Tibial nerve (tissue), 4 donors: Measurements from ENCODE around the gene REXO1. TPM values are rescaled to one million over a fixed set of nuclear protein-coding genes. Genes with fewer than 3 reads are reported as not detected.
"Not testable (repeated sequence)": the region's sequence is repeated elsewhere in the genome, so short reads cannot be mapped to it uniquely, and the experiment has no call there.

ENCODE experiments used
- DNase-seq, 2 donors: peaks; one replicate each; pipeline ENCODE4 v3.0.0-alpha.2; 2019; ENCODE audit warnings: low spot score in 2 of 2
- H3K27ac ChIP-seq, 4 donors: fragments of 200-600 bp; sonication (generic) in 3 of 4; one replicate each; pipeline ENCODE4 v1.5.1; 2017 to 2019; ENCODE audit warnings: mild to moderate bottlenecking in 1 of 4
- H3K27me3 ChIP-seq, 2 donors: fragments of 200-600 bp; sonication (generic) in 1 of 2; one replicate each; pipeline versions ENCODE4 v1.5.1 to v1.6.0; 2017 to 2019
- H3K36me3 ChIP-seq, 3 donors: fragments of 200-600 bp; sonication (generic); one replicate each; pipeline ENCODE4 v1.5.1; 2018 to 2019
- H3K4me1 ChIP-seq, 4 donors: fragments of 200-600 bp; sonication (generic) in 3 of 4; one replicate each; pipeline ENCODE4 v1.5.1; 2017 to 2019
- H3K4me3 ChIP-seq, 4 donors: fragments of 200-600 bp; sonication (generic) in 3 of 4; one replicate each; pipeline ENCODE4 v1.5.1; 2017 to 2019; ENCODE audit warnings: mild to moderate bottlenecking in 1 of 4, moderate library complexity in 1 of 4
- H3K9me3 ChIP-seq, 4 donors: fragments of 200-600 bp; sonication (generic) in 3 of 4; one replicate each; pipeline ENCODE4 v1.5.1; 2017 to 2019
- CTCF ChIP-seq, 5 experiments: fragments of 200-600 bp in 3 of 5; fragments of 450-650 bp in 2 of 5; sonication (generic) in 3 of 5; IDR thresholded peaks; one replicate each; pipeline ENCODE4 v1.5.1; 2016 to 2019; ENCODE audit warnings: antibody characterized with exemption in 5 of 5, mild to moderate bottlenecking in 3 of 5, moderate library complexity in 2 of 5
- EP300 ChIP-seq, 2 donors: sonication (generic); formaldehyde crosslinking; IDR thresholded peaks; one replicate each; pipeline ENCODE4 v1.6.1; 2017; ENCODE audit warnings: antibody characterized with exemption in 2 of 2, mild to moderate bottlenecking in 1 of 2
- POLR2A ChIP-seq, 2 donors: fragments of 450-650 bp; IDR thresholded peaks; one replicate each; pipeline ENCODE4 v1.6.1; 2017; ENCODE audit warnings: antibody characterized with exemption in 2 of 2, mild to moderate bottlenecking in 2 of 2, moderate library complexity in 2 of 2
- WGBS, 2 donors: methylation state at CpG; one replicate each; pipeline ENCODE4 v1.1.5; 2018; 5-methylcytosine and 5-hydroxymethylcytosine counted together
- total RNA-seq, 4 donors: library from RNA; depleted of rRNA; stranded (reverse); fragments of >200 nt; gene quantifications; one replicate each; pipeline ENCODE4 v1.1.0, GENCODE V29; 2016

The REXO1 gene
- total RNA-seq, 4 donors from 2014 or later, result 17.9 to 87.3 (median 31.1) TPM

GRCh38 chr19:1875646-1876495, 27.6 kb upstream of the REXO1 start:
- DNase-seq, result peak; percentile 85 to 88
- H3K9me3 ChIP-seq, result no peaks in the 10 kb centered on the region
- H3K27me3 ChIP-seq, result no peaks in the 10 kb centered on the region
- H3K36me3 ChIP-seq, result peaks cover 0 to 38% (median 0%) of the 10 kb centered on the region in 3 donors
- peaks cover 5 to 71% (median 33%) of the 10 kb centered on the region in 4 donors for H3K4me1 ChIP-seq
- TF ChIP-seq POLR2A (IDR thresholded peaks at IDR 0.05), result peak; percentile 79 to 91
- TF ChIP-seq EP300 (IDR thresholded peaks at IDR 0.05), result peak; percentile 84 to 99
- peak in 2 of 5 experiments; percentile 24 to 56 for TF ChIP-seq CTCF (IDR thresholded peaks at IDR 0.05)
- H3K4me3 ChIP-seq, result peak overlapping the region; percentile 68 to 100 (median 99)
- WGBS, 2 donors, result 0 to 1% methylated on average over 35 to 55 of the region's 87 CpGs
- H3K27ac ChIP-seq, result peak overlapping the region; percentile 77 to 97 (median 94)

- H3K27me3 ChIP-seq, H3K9me3 ChIP-seq, DNase-seq: not testable (repeated sequence)
- Histone ChIP-seq H3K36me3 (peaks cover 0 to 38% (median 0%) of the 10 kb centered on the region in 3 donors), H3K27ac (peak overlapping the region; percentile 77 to 97 (median 94)), H3K4me3 (peak overlapping the region; percentile 68 to 100 (median 99)), H3K4me1 (peaks cover 5 to 67% (median 27%) of the 10 kb centered on the region in 4 donors)
- WGBS, 2 donors, result 2 to 6% methylated on average over 11 of the region's 11 CpGs
These were observed 27.0 kb upstream of the REXO1 start for GRCh38 chr19:1875265-1875645.

- 18 to 25% methylated on average over 16 of the region's 16 CpGs for WGBS, 2 donors
- H3K27ac ChIP-seq, result peak overlapping the region in 3 of 4 donors; percentile 93 to 97 (median 95)
- no peak for TF ChIP-seq EP300 (IDR thresholded peaks at IDR 0.05)
- TF ChIP-seq CTCF (IDR thresholded peaks at IDR 0.05), result no peak
- TF ChIP-seq POLR2A (IDR thresholded peaks at IDR 0.05), result no peak
- no peaks in the 10 kb centered on the region for H3K27me3 ChIP-seq
- no peak for DNase-seq
- H3K9me3 ChIP-seq, result no peaks in the 10 kb centered on the region
- peak overlapping the region; percentile 68 to 100 (median 99) for H3K4me3 ChIP-seq
- peaks cover 0 to 38% (median 0%) of the 10 kb centered on the region in 3 donors for H3K36me3 ChIP-seq
- H3K4me1 ChIP-seq, result peaks cover 5 to 62% (median 25%) of the 10 kb centered on the region in 4 donors
These were observed 26.4 kb upstream of the REXO1 start for GRCh38 chr19:1874554-1875185.

GRCh38 chr19:1873524-1874473, 25.5 kb upstream of the REXO1 start:
- H3K4me1 ChIP-seq, result peaks cover 5 to 62% (median 25%) of the 10 kb centered on the region in 4 donors
- H3K36me3 ChIP-seq, result peaks cover 0 to 34% (median 0%) of the 10 kb centered on the region in 3 donors
- no peaks in the 10 kb centered on the region for H3K27me3 ChIP-seq
- no peaks in the 10 kb centered on the region for H3K9me3 ChIP-seq
- WGBS, 2 donors, result 62% methylated on average over 29 of the region's 29 CpGs
- peak overlapping the region in 1 of 4 donors; percentile 14 for H3K4me3 ChIP-seq
- no peak for TF ChIP-seq EP300 (IDR thresholded peaks at IDR 0.05)
- TF ChIP-seq POLR2A (IDR thresholded peaks at IDR 0.05), result no peak
- no peak for TF ChIP-seq CTCF (IDR thresholded peaks at IDR 0.05)
- peak overlapping the region; percentile 62 to 97 (median 86) for H3K27ac ChIP-seq
- no peak for DNase-seq
